ENCODE results near the gene TSPAN18.

- TF ChIP-seq, protein P1, sequence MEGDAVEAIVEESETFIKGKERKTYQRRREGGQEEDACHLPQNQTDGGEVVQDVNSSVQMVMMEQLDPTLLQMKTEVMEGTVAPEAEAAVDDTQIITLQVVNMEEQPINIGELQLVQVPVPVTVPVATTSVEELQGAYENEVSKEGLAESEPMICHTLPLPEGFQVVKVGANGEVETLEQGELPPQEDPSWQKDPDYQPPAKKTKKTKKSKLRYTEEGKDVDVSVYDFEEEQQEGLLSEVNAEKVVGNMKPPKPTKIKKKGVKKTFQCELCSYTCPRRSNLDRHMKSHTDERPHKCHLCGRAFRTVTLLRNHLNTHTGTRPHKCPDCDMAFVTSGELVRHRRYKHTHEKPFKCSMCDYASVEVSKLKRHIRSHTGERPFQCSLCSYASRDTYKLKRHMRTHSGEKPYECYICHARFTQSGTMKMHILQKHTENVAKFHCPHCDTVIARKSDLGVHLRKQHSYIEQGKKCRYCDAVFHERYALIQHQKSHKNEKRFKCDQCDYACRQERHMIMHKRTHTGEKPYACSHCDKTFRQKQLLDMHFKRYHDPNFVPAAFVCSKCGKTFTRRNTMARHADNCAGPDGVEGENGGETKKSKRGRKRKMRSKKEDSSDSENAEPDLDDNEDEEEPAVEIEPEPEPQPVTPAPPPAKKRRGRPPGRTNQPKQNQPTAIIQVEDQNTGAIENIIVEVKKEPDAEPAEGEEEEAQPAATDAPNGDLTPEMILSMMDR (IDR thresholded peaks at IDR 0.05; ENCODE audit: poor library complexity) = no peak
- TF ChIP-seq EZH2 (IDR thresholded peaks at IDR 0.05; ENCODE audit: borderline replicate concordance) = no peak
Measured at GRCh38 chr11:44789496-44789895, 62.7 kb downstream of the TSPAN18 start.
